ENCODE data around the gene IFT80. TPM values are rescaled to one million over a fixed set of nuclear protein-coding genes. Genes with fewer than 3 reads are reported as not detected.

The IFT80 gene
- total RNA-seq, 1 experiment from 2014 or later = 26.3 TPM

- BruUV-seq (replicated peaks) = no TSS peak
- Histone ChIP-seq H3K4me3 (replicated peaks in 1 of 2; ENCODE audit: low read depth in 1 of 2, low read length in 2 of 2) (no peak overlapping the region), H3K9me2 (ENCODE audit: insufficient read depth) (no peaks in the 10 kb centered on the region), H3K9me3 (ENCODE audit: control insufficient read depth in 1 of 2, insufficient read depth in 1 of 2, low read depth in 1 of 2, low read length in 2 of 2) (no peaks in the 10 kb centered on the region), H3K36me3 (ENCODE audit: control insufficient read depth in 1 of 2, insufficient read depth in 2 of 2, low read length in 2 of 2) (no peaks in the 10 kb centered on the region), H3K27ac (ENCODE audit: low read depth, low read length) (no peak overlapping the region), H4K20me1 (ENCODE audit: insufficient read depth) (no peaks in the 10 kb centered on the region), H3K9ac (ENCODE audit: low read length) (no peak overlapping the region), H3K27me3 (ENCODE audit: insufficient read depth, low read length) (no peaks in the 10 kb centered on the region), H3K79me2 (ENCODE audit: insufficient read depth, low read length) (no peaks in the 10 kb centered on the region), H3K4me1 (ENCODE audit: control insufficient read depth in 1 of 2, insufficient read depth in 2 of 2, low read length in 2 of 2) (no peaks in the 10 kb centered on the region), H3K4me2 (ENCODE audit: low read length) (no peak overlapping the region), H2AFZ (ENCODE audit: low read depth, low read length, poor library complexity, severe bottlenecking) (no peak overlapping the region)
- no peak for DNase-seq (ENCODE audit: low read depth, low spot score)
- CTCF ChIA-PET = no interaction called here
- no peak for ATAC-seq
- POLR2A ChIA-PET = no interaction called here
- TF ChIP-seq CBX3 (IDR thresholded peaks at IDR 0.05; ENCODE audit: low read depth) (no peak), ZNF274 (IDR thresholded peaks at IDR 0.05; ENCODE audit: low read depth, low read length) (no peak), YY1 (IDR thresholded peaks at IDR 0.05; ENCODE audit: extremely low read depth, insufficient replicate concordance, low read depth, low read length) (no peak), JUND (IDR thresholded peaks at IDR 0.05) (no peak), POLR2A (IDR thresholded peaks at IDR 0.05; ENCODE audit: borderline replicate concordance, extremely low read depth, insufficient read depth, insufficient read length) (no peak), RAD21 (IDR thresholded peaks at IDR 0.05; ENCODE audit: low read depth) (no peak), EZH2 (IDR thresholded peaks at IDR 0.05) (no peak), ATF3 (IDR thresholded peaks at IDR 0.05) (no peak), ZFX (IDR thresholded peaks at IDR 0.05) (no peak), EZH2phosphoT487 (IDR thresholded peaks at IDR 0.05; ENCODE audit: borderline replicate concordance) (no peak), FOSL1 (IDR thresholded peaks at IDR 0.05; ENCODE audit: low read depth) (no peak), CEBPB (IDR thresholded peaks at IDR 0.05; ENCODE audit: low read depth) (no peak), POLR2AphosphoS5 (IDR thresholded peaks at IDR 0.05; ENCODE audit: low read depth, low read length) (no peak), SRF (IDR thresholded peaks at IDR 0.05; ENCODE audit: low read depth) (no peak), EGR1 (IDR thresholded peaks at IDR 0.05; ENCODE audit: low read depth) (no peak), ELF1 (IDR thresholded peaks at IDR 0.05; ENCODE audit: borderline replicate concordance, low read depth) (no peak), SP1 (IDR thresholded peaks at IDR 0.05; ENCODE audit: low read depth) (no peak), ZBTB33 (IDR thresholded peaks at IDR 0.05; ENCODE audit: extremely low read depth, insufficient replicate concordance, low read length) (no peak)
- intact Hi-C loops (cut with micrococcal nuclease) = no loop called here
- RAD21 ChIA-PET (ENCODE audit: low non-redundant PET in 1 of 2, low total read pairs in 2 of 2, uncharacterized antibody in 2 of 2, unreplicated experiment in 2 of 2) = no interaction called here
These were observed 179.0 kb downstream of the IFT80 start for GRCh38 chr3:160220038-160220437.

Data from HCT116 (cell line).